ENCODE measurements around the gene MAP1LC3B.

Gene MAP1LC3B

DNA sequence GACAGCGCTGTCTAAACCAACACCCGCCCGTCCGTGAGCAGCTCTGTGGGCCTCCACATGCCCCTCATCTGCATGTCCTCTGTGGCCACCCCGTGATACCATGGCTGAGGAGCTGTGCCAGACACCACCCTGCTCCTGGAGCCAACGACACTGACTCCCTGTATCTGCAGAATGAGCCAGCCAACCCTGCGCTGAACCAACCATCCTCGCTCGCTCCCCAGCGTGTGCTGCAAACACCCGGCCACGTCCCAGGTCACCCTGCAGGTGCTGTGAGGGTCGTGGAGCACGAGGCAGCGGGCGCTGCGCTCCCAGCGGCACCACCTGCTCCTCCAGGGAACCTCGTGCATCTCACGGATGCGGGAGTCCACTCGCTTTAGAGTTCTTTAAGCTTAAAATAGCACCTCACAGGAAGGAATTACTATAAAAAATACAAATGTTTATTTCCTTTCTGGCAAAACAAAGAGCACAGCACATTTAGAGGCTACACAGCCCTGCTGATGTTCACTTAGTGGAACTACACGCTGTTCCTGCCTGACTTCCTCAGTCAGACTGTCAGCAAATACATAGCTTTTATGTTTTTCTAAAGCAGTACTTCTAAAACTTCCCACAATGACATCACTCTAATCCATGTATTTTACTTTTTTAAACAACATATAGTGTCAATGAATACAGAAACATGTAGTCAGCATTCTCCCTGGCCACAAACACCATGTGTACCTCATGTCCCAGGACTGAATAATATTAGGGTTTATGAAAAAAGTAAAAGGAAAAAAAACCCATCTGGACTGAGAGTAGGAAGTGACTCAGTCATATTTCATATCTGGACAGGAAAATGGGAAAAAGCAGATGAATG lies 43.5 kb downstream of the MAP1LC3B start:
- peak; percentile 14 for DNase-seq

DNA sequence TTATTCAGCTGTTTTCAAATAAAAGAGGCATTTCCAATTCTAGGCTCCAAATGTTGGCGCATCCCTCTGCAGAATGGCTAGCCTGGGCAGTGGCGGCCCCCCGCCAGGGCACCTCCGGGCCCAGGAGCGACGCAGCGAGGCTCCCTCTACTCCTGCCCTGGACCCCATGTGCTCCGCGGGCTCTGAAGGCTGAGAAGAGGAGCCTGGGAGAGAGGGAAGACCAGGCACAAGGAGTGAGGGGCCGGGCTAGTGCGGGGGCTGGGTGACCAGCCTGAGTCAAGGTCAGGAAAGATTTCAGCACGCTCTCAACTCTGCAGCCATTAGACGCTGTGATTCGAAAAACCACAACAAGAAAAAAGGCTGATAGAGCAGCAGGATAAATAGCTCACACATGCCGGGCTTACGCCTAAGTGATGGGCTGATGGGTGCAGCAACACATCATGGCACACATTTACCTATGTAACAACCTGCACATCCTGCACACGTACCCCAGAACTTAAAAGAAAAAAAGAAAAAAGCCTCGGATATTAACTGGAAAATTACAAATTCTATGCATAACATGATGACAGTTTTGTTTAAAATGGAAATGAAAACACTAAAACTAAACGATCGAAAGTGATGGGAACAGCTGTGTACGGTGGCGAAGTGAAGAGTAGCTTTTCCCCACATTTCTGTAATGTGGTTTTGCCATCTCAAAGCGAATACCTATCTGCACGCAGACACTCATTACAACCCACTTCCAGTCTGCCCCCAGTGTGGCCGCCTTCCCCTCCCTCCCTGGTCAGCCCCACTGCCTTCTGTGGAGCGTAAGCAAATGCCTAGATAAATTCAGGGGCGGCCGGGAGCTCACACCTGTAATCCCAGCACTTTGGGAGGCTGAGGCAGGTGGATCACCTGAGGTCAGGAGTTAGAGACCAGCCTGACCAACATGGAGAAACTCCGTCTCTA lies 44.4 kb downstream of the MAP1LC3B start:
- DNase-seq: no peak

DNA sequence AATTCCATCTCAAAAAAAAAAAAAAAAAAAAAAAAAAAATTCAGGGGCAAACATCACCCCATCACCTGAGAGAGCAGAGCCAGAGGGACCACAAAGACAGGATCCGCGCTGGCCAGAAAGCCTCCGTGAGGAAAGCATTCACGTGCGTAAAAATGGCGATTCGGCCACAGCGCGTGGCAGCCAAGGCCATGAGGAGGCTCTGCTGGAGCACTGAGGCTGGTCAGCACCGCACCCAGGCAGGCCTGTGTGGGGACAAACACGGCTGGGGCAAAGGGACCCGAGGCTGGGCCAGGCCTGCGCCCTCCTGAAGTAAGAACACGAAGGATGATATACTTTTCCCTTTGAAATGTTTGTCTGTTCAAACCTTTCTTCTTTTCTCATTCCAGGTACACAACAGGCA lies 45.2 kb downstream of the MAP1LC3B start:
- no peak for DNase-seq

DNA sequence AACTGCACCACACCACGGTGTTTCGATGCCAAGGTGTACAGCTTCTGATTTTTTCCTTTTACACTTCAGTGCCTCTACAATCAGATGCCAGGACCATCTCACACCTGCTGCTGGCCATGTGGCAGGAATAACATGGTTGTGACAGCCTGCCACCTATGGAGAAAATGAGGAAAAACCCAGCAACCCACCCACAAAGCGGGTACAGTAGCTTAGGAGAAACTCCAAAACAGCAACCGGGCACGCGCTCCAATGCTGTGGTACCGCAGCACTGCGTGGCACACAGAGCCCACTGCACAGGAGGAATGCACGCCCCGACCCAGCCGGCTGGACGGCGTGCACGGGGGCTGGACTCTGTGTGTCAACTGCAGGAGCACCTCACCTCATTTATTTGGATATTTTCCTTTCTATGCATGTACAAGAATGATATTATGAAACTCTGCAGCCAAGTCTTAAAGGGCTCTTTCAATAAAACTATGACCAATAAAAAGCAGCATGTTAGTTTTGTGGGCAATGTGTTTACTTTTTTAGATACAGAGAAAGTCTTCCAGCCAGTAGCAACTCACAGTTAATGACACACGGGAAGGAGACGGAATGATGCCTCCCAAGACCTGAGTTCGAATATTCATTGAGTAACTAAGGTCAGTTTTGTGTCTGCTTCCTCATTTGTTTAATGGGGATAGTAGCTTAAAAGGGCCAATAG lies 45.9 kb downstream of the MAP1LC3B start:
- no peak for DNase-seq

DNA sequence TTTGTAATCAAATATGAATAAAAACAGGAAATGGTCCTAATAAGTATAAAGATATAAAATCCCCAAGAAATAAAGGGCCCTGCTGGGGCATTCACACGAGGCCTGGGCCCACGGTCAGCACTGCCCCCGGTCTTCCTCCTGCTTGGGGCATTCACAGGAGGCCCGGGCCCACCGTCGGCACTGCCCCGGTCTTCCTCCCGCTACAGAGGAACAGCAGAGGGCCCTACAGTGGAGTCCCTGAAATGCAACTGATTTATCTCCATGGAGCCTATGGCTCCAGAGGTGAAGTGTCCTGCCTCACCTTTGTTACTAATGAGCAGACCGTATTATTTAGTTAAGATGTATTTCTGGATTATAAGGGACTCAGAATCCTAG lies 46.5 kb downstream of the MAP1LC3B start:
- no peak for DNase-seq

DNA sequence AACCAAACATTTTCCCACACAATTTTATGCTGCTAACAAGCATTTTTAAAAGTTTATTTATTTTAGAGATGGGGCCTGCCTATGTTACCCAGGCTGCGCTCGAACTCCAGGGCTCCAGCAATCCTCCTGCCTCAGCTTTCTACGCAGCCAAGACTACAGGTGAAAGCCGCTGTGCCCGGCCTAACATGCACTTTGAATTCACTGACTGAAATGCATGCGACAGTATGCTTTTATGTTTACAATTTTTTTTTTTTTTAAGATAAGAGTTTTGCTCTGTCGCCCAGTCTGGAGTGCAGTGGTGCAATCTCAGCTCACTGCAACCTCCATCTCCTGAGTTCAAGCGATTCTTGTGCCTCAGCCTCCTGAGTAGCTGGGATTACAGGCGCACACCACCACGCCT lies 47.8 kb downstream of the MAP1LC3B start:
- DNase-seq: no peak

DNA sequence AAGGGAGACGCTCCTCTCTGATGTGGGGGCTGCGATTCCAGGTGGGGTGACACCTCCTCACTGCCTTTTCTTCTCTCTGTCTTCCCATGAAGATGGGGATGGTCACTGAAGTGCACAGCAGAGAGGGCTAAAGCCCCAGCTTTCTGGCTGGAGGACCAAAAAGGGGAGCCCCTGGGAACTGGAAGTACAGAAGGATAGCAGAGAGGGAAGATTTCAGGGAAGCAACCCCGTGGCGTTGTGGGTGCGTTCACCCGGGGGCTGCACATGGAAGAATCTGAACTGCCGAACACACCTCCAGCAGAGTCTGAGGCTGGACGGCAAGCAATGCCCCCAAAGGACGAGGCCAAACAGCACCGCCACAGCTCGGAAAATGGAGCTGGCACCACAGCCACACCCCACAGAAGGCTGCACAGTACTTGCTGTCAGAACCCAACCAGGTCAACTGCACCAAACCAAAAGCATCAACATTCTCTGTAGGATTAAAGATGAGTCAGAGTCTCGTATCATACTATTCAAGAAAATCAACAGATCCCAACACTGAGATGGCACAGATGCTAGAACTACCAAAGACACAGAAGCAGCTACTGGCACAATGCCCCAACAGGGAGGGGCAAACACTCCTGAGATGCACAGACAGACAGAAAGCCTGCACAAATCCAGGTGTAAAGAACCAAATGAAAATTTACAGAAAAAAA lies 49.9 kb downstream of the MAP1LC3B start:
- no peak for DNase-seq

DNA sequence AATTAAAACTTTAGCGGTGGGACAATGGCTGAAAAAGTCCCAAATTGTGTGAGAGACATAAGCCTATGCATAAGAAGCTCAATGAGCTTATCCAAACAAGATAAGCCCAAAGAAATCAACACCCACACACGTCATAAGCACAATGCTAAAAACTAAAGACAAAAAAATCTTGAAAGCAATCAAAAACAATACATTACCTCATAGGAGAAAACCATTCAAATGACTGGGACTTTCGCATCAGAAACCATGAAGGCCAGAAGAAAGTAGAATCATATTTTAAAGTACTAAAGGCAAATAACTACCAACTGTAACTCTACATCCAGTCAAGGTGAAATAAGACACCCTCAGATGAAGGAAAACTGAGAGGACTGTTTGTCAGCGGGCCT lies 50.4 kb downstream of the MAP1LC3B start:
- no peak for DNase-seq

DNA sequence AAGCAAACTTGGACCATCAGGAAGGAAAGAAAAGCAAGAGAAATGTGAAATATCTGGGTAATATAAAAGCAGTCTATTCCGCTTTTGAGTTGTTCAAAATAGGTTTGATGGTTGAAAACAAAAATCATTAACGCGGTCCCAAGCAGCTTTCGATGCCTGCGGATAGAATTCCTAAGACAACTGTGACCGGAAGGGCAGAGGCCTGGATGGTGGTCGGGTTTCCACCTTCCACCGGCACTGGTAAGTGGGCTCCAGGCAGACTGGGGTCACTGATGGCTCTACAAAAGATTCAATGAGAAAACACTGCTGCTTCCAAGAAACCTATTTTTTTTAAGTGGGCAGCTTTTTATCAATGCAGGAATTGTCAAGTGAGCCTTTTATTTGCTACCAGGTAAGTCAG lies 50.9 kb downstream of the MAP1LC3B start:
- DNase-seq: no peak

- DNase-seq: no peak
Observed at GRCh38 chr16:87443964-87444363, 51.8 kb downstream of the MAP1LC3B start.

GRCh38 chr16:87445486-87445885 lies 53.4 kb downstream of the MAP1LC3B start:
- DNase-seq: no peak

DNA sequence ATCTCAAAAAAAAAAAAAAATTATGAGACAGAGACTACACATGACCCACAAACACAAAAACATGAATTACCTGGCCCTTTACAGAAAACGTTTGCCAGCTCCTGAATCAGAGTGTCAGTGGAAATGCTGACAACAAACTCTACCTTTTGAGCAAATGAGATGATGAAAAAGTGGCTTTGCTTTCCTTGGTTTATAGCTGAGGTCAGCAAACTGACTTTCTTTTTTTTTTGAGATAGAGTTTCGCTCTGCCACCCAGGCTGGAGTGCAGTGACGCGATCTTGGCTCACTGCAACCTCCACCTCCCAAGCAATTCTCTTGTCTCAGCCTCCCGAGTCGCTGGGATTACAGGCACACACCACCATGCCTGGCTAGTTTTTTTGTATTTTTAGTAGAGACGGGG lies 54.3 kb downstream of the MAP1LC3B start:
- DNase-seq: no peak

DNA sequence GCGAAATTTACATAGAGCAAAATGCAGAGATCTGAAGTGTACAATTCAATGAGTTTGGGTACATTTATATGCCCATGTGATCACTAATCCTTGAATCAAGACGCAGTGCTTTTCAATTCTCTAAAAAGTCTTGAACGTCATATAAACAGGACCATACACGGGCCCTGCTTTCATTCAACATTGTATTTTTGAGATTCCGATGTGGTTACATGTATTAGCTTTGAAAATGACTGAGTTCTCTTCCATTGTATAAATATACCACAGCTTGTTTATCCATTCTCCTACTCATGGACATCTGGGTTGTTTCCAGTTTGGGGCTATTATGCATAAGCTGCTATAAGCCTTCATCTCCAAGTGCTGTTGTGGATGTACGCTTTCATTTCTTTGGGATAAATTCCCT lies 55.2 kb downstream of the MAP1LC3B start:
- DNase-seq: no peak

DNA sequence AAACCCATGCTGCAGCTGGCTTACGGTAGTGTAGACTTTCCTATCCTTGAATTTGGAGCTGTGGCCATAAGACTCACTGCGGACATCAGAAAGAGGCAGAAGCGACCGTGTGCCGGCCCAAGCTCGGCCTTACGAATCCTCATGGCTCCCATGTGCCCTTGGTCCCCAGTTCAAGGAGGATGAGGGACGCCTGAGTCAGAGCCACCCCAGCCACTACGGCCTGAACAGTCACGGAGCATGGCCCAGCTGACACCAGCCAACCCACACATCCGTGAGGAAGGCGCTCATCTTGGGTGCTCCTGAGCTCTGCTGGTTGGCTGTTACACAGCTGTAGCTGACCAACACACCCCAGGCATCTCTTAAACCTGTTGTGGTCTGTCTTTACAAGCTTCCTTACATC lies 56.7 kb downstream of the MAP1LC3B start:
- no peak for DNase-seq

GRCh38 chr16:87451563-87452210 lies 59.6 kb downstream of the MAP1LC3B start:
- DNase-seq: no peak

- no peak for DNase-seq
Observed at GRCh38 chr16:87453326-87453725, 61.2 kb downstream of the MAP1LC3B start.
